SH-SY5Y (cell line): ENCODE data around the gene TRIM44.

Source experiments
- GATA2 ChIP-seq: IDR thresholded peaks from 2 replicates; pipeline ENCODE4 v1.6.1; 2011; ENCODE audit warnings: mild to moderate bottlenecking, low read depth, low read length
- GATA3 ChIP-seq: IDR thresholded peaks from 2 replicates; pipeline ENCODE4 v1.6.1; 2011; ENCODE audit warnings: low read depth, mild to moderate bottlenecking, low read length, moderate library complexity

Gene TRIM44

GRCh38 chr11:35651263-35651662 is 11.3 kb upstream of the TRIM44 start:
- TF ChIP-seq GATA2: no peak
- no peak for TF ChIP-seq GATA3

- TF ChIP-seq GATA3 (no peak), GATA2 (no peak)
Observed at GRCh38 chr11:35654711-35655110, 7.9 kb upstream of the TRIM44 start.

- no peak for TF ChIP-seq GATA2
Observed at GRCh38 chr11:35655254-35655653, 7.3 kb upstream of the TRIM44 start.

- TF ChIP-seq GATA3 (no peak), GATA2 (no peak)
Observed at GRCh38 chr11:35655856-35656255, 6.7 kb upstream of the TRIM44 start.

- TF ChIP-seq GATA3 (no peak), GATA2 (no peak)
Observed at GRCh38 chr11:35658020-35658948, 4.3 kb upstream of the TRIM44 start.

- TF ChIP-seq GATA3 (no peak), GATA2 (no peak)
Observed at GRCh38 chr11:35661534-35661933, 1.0 kb upstream of the TRIM44 start.

GRCh38 chr11:35662061-35662648 is 420 bp upstream of the TRIM44 start:
- TF ChIP-seq GATA2 (no peak), GATA3 (no peak)

GRCh38 chr11:35663408-35663702 is 780 bp downstream of the TRIM44 start:
- TF ChIP-seq GATA2: no peak
- no peak for TF ChIP-seq GATA3

GRCh38 chr11:35664977-35665441 is 2.4 kb downstream of the TRIM44 start:
- TF ChIP-seq GATA3 (no peak), GATA2 (no peak)

- no peak for TF ChIP-seq GATA2
- TF ChIP-seq GATA3: no peak
Observed at GRCh38 chr11:35667257-35667656, 4.7 kb downstream of the TRIM44 start.

GRCh38 chr11:35671396-35672127 is 9.0 kb downstream of the TRIM44 start:
- no peak for TF ChIP-seq GATA2
- no peak for TF ChIP-seq GATA3

GRCh38 chr11:35672608-35673007 is 10.0 kb downstream of the TRIM44 start:
- no peak for TF ChIP-seq GATA2
- no peak for TF ChIP-seq GATA3

- TF ChIP-seq GATA3 (no peak), GATA2 (no peak)
Observed at GRCh38 chr11:35675901-35676610, 13.5 kb downstream of the TRIM44 start.

- TF ChIP-seq GATA3 (no peak), GATA2 (no peak)
Observed at GRCh38 chr11:35676611-35676965, 14.0 kb downstream of the TRIM44 start.
